Measurements from ENCODE around the gene TBC1D4. TPM values are rescaled to one million over a fixed set of nuclear protein-coding genes. Genes with fewer than 3 reads are reported as not detected.

Gene TBC1D4
- total and polyA plus RNA-seq, 2 donors (not counting 1 experiment from before 2014, with no cell fraction given) = 10.3 to 15.4 TPM

- H3K9ac ChIP-seq (ENCODE audit: insufficient read depth, low read length) = no peak overlapping the region
- H4K20me1 ChIP-seq (ENCODE audit: control insufficient read depth, extremely low read depth, insufficient read depth, low read length) = no peaks in the 10 kb centered on the region
- no peaks in the 10 kb centered on the region for H3K27me3 ChIP-seq (ENCODE audit: control insufficient read depth, insufficient read depth, low read length)
- no peaks in the 10 kb centered on the region for H3K36me3 ChIP-seq (ENCODE audit: control insufficient read depth, insufficient read depth, low read length)
- no peak overlapping the region for H3K4me3 ChIP-seq (replicated peaks in 1 of 4; ENCODE audit: control extremely low read depth in 1 of 4, insufficient read depth in 1 of 4, low read depth in 3 of 4, low read length in 4 of 4)
- DNase-seq (ENCODE audit: low read depth in 2 of 2) = no peak
- H3K4me1 ChIP-seq (ENCODE audit: control insufficient read depth, extremely low read depth, insufficient read depth, low read length) = no peaks in the 10 kb centered on the region
- TF ChIP-seq EZH2 (IDR thresholded peaks at IDR 0.05; ENCODE audit: low read length, missing control alignments) (no peak), CTCF (conservative IDR thresholded peaks at IDR 0.05 in 1 of 2, IDR thresholded peaks at IDR 0.05 in 1 of 2; ENCODE audit: low read depth in 1 of 2, low read length in 2 of 2) (no peak)
- no peak overlapping the region for H3K27ac ChIP-seq (ENCODE audit: insufficient read depth, low read length)
- no peaks in the 10 kb centered on the region for H3K79me2 ChIP-seq (ENCODE audit: control insufficient read depth, insufficient read depth, low read length)
- H2AFZ ChIP-seq (ENCODE audit: low read length) = no peak overlapping the region
- H3K4me2 ChIP-seq (ENCODE audit: extremely low read depth, insufficient read depth, low read length) = no peak overlapping the region
- H3K9me3 ChIP-seq (ENCODE audit: control insufficient read depth, insufficient read depth, low read depth, low read length) = no peaks in the 10 kb centered on the region
Observed at GRCh38 chr13:75375329-75375728, 106.6 kb downstream of the TBC1D4 start.

DNA sequence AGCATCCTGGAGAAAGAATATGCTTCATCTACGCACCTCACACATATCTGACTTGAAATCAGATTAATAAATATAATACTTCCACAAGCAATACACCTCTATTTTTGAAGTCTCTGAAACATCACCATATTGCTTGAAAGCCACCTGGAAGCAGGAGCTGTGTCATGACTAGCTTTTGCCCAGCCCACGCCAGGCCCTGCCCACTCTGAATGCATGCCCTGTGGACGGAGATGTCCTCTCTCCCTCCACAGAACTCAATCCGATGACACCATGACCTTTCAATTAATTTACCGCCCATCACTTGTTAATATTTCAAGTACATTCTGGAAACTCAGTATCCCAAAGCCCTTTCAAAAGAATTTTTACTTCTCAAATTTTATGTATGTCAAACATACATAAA, 108.0 kb downstream of the TBC1D4 start:
- no peaks in the 10 kb centered on the region for H3K36me3 ChIP-seq (ENCODE audit: control insufficient read depth, insufficient read depth, low read length)
- H2AFZ ChIP-seq (ENCODE audit: low read length) = no peak overlapping the region

More for the DNA sequence above, 108.0 kb downstream of the TBC1D4 start:
- Histone ChIP-seq H3K9ac (ENCODE audit: insufficient read depth, low read length) (no peak overlapping the region), H3K27ac (ENCODE audit: insufficient read depth, low read length) (no peak overlapping the region), H4K20me1 (ENCODE audit: control insufficient read depth, extremely low read depth, insufficient read depth, low read length) (no peaks in the 10 kb centered on the region), H3K4me2 (ENCODE audit: extremely low read depth, insufficient read depth, low read length) (no peak overlapping the region), H3K27me3 (ENCODE audit: control insufficient read depth, insufficient read depth, low read length) (no peaks in the 10 kb centered on the region), H3K79me2 (ENCODE audit: control insufficient read depth, insufficient read depth, low read length) (no peaks in the 10 kb centered on the region), H3K4me3 (replicated peaks in 1 of 4; ENCODE audit: control extremely low read depth in 1 of 4, insufficient read depth in 1 of 4, low read depth in 3 of 4, low read length in 4 of 4) (no peak overlapping the region), H3K9me3 (ENCODE audit: control insufficient read depth, insufficient read depth, low read depth, low read length) (no peaks in the 10 kb centered on the region), H3K4me1 (ENCODE audit: control insufficient read depth, extremely low read depth, insufficient read depth, low read length) (peaks cover 2% of the 10 kb centered on the region)
- DNase-seq (ENCODE audit: low read depth in 2 of 2) = no peak
- TF ChIP-seq EZH2 (IDR thresholded peaks at IDR 0.05; ENCODE audit: low read length, missing control alignments) (no peak), CTCF (conservative IDR thresholded peaks at IDR 0.05 in 1 of 2, IDR thresholded peaks at IDR 0.05 in 1 of 2; ENCODE audit: low read depth in 1 of 2, low read length in 2 of 2) (no peak)

Data from fibroblast of lung (primary cell).